SK-MEL-5 (cell line): ENCODE results near the gene HOXC6. TPM values are rescaled to one million over a fixed set of nuclear protein-coding genes. Genes with fewer than 3 reads are reported as not detected.
A peak's percentile ranks its signal among the peaks of the same experiment; 100 is the strongest.

Source experiments
- DNase-seq: peaks from one replicate; pipeline ENCODE4 v3.0.0-alpha.2; 2016; ENCODE audit warnings: low read depth, low spot score
- in situ Hi-C: cut with HindIII; loops from 2 replicates; pipeline ENCODE4 v1.10.0; 2016; ENCODE audit warnings: low sequenced_read_pairs, high pct_unique_total_duplicates, low pct_unique_long_range_greater_than_20kb
- polyA plus RNA-seq, 2 experiments: library from polyadenylated mRNA; depleted of rRNA; stranded (reverse); fragments of >200 nt; gene quantifications; 2 replicates each; pipeline ENCODE4 v1.2.3, GENCODE V29; 2015
- total RNA-seq: library from RNA; depleted of rRNA; stranded (reverse); fragments of >200 nt; shearing (Covaris generic); gene quantifications from 2 replicates; pipeline ENCODE4 v1.2.3, GENCODE V29; 2014; rRNA removed

Gene HOXC6
- total RNA-seq, result 1.5 and 2.1 TPM in 2 replicates
- 8.4 and 10.3 TPM in 2 replicates for polyA plus RNA-seq (2015; cell fraction: cytosol; rRNA removed)
- 4.1 and 13.3 TPM in 2 replicates for polyA plus RNA-seq (2015; cell fraction: nucleus; rRNA removed)

DNA sequence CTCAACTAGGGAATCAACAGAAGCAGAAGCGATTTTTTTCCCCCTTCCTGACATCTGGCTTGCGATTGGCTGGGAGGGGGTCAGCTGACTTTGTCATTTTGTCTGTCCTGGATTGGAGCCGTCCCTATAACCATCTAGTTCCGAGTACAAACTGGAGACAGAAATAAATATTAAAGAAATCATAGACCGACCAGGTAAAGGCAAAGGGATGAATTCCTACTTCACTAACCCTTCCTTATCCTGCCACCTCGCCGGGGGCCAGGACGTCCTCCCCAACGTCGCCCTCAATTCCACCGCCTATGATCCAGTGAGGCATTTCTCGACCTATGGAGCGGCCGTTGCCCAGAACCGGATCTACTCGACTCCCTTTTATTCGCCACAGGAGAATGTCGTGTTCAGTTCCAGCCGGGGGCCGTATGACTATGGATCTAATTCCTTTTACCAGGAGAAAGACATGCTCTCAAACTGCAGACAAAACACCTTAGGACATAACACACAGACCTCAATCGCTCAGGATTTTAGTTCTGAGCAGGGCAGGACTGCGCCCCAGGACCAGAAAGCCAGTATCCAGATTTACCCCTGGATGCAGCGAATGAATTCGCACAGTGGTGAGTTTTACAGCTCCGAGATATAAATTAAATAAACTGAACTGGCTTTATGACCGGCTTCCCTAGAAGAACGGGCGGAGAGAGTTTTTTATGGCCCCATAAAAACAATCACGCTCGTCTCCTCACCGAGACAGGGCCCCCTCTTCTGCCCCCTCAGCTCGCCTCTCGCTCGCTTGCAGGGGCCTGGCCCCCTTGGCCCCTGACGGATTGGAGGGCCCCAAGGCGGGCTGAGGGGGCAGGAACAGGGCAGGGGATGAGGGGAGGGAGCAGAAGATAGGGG, at the start of gene HOXC6:
Gene HOXC6 (plus strand): TSS at position 127 of the 888 bp plus-strand sequence. CDS start 82 bp downstream, at position 209.
- DNase-seq, result peak; percentile 71
- in situ Hi-C loops, result no loop called here

DNA sequence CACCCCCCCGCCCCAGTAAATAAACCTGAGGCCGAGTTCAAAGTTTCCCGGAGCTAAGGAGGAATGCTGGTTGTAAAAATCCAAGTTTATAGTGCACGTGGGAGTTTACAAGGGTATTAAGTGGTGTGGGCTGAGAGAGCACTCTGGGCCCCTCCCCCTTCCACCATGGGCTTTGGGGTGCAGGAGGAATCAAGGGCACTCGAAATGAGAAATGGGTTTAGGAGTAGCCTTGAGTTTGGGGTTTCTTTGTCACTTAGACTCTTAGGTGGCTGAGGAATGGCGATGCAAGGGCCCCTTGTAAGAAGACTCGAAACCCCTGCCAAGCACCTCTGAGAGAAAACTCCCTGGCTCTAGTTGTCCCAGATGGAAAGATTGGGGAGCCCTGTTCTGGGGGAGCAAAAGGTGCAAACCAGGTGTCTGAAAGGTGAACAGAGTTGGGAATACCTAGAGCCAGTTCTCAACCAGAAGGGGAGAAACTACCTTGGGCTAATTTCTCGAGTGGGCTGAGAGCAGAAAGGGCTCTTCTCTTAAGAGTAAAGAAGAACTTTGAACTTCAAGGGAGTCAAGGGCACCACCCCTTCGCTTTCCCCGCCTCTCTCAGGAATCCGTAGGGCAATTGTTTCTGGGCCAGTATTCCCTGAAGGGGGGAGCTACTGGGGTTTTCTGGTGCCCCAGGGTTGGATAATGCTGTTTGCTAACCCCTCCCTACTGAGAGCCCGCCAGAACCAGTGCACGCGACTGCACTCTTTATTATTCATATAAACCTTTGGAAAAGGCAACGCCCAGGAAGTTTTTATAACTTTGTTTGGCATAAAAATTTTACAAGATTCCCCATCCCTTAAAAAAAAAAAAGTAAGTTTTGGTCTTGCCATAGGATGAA, 49.5 kb upstream of the HOXC6 start:
- in situ Hi-C loops, result no loop called here

DNA sequence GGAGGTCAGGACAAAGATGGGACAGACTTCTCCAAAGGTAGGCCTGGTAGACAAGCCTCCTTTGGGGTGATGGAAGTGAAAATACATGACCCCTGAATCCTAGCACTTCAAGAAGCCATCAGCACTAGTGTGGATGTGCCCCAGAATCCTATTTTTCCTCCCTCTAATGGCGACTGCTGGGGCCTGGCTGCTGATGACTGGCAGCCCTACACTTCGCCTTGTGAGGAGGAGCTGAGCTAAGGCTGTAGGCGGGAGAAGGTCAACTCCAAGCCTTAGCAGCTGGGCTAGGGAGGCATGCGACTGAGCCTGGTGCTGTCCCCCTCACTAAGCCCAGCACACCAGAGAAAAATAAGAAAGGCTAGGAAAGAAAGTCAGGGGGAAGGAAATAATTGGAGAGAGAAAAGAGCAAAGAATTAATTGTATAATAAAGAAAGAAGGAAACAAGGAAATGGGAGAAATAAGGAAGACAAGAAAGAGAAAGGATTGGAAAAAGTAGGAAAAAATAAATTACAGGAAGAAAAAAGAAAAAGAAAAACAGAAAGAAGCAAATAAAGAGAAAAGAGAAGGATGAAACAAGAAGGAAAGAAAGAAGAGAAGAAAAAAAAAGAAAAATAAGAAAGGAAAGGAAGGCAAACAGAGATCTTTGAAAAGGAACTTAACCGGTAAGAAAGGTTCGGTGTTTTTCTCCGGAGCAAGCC, 48.0 kb upstream of the HOXC6 start:
- DNase-seq, result no peak
- in situ Hi-C loops, result no loop called here

More for the DNA sequence above, 49.5 kb upstream of the HOXC6 start:
- no peak for DNase-seq

DNA sequence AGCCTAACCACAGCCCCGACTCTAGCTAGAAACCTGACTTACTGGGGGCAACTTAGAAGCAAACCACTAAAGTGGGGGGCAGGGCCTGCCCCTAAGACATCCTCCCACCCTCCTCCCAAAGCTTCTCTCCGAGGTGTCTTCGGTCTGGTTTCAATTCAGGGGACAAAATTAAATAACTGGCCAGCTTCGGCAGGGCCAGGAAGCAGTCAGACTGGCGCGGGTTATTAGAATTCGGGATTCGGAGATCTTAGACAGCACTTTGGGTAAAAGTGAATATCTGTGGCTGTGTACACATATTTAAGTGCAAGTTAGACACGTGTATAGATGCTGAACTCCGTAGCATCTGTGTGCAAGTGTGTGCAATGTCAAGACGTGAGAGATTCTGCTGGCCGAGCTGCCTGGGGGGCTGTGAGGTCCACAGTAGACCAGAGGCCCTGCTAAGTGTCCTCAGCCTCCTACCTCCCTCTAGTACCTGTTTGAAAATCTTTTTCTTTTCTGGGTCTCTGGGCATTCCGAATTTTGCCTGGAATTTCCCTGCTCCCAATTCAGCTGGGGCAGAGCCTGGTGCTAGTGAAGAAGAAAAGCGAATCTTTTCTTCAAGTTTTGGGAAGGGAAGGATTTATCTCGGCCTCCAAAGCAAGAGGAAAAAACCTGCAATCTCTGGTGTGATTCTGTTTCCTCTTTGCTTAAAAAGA, 47.3 kb upstream of the HOXC6 start:
- DNase-seq, result no peak

DNA sequence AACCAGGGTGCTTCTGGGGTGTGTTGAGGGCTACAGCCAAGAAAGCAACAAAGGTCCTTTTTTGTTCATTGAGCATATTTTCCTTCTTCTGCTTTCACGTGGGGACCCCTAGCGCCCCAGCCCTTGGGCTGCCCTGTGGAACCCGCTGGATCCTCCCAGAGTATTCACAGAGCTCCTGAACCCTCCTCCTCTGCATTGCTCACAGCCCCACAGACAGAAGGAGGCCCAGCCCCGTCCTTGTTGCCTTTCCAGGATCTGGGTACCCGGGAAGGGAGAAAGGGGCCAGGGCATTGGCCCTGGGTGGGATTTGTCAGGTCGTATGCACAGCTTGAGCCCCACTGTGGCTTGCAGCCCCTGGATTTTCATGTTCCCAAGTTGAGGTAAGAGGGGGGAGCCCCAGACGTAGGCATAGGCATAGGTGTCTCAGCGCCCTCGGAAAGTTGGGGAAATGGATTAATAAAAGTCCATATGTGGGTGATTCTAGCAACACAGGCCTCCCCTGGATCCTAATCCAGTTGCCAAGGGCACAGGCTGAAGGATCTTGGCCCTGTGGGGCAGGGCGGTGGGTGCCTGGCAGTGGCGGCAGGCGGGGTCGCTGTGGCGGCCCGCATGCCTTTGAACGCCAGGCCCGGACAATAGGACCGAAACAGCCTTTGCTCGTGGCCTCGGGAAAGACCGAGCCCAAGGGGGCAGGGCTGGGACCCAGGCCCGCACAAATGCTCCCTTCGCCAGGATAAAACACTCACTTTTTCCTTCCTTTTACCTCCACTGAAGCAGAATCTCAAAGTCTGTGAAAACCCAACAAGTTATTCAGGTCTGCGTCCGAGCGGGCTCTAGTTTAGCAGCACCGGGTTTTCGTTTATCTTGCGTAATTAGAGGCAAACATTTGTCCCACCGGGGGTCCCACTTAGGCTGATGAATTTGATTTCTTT, 46.3 kb upstream of the HOXC6 start:
- in situ Hi-C loops, result no loop called here
- DNase-seq, result no peak

More for the DNA sequence above, 47.3 kb upstream of the HOXC6 start:
- in situ Hi-C loops, result no loop called here

DNA sequence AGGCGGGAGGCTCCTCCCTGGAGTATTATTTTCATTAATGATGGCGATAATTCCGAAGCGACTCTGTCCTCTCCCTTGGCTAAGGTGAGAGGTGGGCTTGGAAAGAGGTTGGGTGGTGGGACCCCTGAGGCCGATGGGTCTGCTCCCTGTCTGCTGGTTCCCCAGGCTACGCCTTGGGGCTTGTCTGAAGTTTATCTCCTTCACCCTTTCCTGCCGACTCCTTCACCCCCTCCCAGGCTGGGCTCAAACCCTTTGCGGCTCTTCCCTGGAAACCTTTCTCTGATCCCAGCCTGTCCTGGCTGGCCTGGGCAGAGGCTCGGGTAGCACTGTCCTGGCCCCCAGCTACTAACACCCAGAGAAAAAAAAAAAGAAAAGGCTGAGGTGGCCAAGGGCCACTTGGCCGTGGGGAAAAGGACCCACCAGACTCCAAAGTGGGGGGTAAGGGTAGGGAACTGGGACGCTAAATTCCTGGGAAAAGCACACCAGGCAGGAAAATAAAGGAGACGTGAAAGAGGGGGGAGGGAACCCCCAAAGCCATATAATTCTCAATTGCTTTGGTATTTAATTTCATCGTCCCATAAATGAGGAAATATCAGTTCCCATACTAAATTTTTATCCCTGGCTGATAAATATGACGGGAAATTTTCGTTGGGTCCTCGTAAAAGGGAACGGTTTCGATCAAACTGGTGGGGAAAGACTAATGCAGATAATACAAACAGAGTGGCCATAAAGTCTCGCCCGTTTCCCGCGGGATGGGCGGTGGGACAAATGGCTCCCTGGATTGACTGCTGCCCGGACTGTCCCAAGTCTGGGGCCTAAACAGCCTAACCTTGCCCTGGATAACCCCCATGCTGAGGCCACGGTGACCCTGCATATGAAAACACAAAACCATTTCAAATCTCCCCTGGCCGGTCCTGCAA, 45.3 kb upstream of the HOXC6 start:
- no peak for DNase-seq
- in situ Hi-C loops, result no loop called here

DNA sequence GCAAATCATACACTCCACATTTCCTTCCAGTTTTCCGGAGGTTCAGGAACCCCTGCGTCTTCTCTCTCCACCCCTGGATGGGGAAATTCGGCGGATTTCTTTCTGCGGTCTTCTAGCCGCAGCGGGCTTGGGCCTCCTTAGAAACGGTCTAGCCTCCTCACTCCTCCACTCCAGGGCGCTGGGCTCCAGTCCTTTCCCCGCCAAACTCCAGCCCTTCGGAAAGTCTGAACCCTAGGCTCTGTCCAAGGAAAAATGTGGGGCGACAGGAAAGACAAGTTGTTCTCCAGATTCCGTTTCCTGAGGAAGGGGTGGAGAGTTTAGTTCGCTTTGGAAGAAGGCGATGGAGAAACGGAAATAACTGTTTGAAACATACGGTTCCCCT, 44.7 kb upstream of the HOXC6 start:
- in situ Hi-C loops, result no loop called here
- no peak for DNase-seq

DNA sequence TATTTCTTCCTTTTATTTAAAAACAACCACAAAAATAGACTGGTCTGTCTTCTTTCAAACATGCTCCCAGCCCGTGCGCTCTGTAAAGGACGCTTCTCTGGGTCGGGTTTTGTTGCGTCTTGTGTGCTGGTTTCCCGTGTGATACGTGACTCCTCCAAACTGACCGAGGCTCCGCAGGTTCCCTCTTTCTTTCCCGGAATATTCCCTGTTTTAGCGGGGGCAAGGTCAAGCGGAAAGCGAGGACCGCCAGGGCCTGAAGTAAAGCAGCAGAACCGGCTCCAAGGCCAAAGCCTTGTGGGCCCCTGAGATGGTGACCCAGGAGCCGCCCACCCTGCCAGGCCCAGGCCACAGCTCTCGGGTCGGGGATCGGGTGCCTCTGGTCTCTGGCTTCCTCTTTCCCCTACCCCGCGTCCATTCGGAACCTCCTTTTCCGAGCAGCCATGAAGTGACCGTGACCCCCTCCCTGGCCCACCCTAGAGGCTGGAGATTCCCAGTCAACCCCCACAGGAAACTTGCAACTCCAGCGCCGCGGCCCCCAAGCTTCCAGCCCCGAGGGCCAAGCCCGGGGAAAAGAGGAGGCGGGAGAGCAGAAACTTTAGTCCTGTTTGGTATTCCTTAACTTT, 44.2 kb upstream of the HOXC6 start:
- in situ Hi-C loops, result no loop called here
- no peak for DNase-seq

DNA sequence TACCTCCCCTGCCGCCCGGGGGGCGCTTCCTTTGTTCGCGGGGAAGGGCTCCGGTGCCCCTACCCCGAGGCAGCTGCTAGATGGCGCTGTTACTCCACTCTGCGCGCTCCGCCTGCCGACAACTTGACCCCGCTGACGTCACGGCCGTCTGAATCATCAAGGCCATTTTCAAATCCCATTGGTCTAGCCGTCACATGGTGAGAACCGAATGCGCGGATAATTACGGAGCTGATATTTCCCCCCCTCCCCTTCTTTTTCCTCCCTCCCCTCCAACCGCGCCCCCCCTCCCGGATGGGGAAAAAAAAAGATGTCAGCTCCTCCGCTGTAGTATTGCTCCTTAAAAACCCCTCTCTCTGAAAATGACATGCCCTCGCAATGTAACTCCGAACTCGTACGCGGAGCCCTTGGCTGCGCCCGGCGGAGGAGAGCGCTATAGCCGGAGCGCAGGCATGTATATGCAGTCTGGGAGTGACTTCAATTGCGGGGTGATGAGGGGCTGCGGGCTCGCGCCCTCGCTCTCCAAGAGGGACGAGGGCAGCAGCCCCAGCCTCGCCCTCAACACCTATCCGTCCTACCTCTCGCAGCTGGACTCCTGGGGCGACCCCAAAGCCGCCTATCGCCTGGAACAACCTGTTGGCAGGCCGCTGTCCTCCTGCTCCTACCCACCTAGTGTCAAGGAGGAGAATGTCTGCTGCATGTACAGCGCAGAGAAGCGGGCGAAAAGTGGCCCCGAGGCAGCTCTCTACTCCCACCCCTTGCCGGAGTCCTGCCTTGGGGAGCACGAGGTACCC, 43.1 kb upstream of the HOXC6 start, which contains the start of gene HOXC10:
Gene HOXC10 (plus strand): TSS at position 246 of the 791 bp plus-strand sequence. CDS start 114 bp downstream, at position 360.
- DNase-seq, result peak; percentile 96
- in situ Hi-C loops, result no loop called here

DNA sequence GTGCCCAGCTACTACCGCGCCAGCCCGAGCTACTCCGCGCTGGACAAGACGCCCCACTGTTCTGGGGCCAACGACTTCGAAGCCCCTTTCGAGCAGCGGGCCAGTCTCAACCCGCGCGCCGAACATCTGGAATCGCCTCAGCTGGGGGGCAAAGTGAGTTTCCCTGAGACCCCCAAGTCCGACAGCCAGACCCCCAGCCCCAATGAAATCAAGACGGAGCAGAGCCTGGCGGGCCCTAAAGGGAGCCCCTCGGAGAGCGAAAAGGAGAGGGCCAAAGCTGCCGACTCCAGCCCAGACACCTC, 42.6 kb upstream of the HOXC6 start:
- no peak for DNase-seq
- in situ Hi-C loops, result no loop called here

DNA sequence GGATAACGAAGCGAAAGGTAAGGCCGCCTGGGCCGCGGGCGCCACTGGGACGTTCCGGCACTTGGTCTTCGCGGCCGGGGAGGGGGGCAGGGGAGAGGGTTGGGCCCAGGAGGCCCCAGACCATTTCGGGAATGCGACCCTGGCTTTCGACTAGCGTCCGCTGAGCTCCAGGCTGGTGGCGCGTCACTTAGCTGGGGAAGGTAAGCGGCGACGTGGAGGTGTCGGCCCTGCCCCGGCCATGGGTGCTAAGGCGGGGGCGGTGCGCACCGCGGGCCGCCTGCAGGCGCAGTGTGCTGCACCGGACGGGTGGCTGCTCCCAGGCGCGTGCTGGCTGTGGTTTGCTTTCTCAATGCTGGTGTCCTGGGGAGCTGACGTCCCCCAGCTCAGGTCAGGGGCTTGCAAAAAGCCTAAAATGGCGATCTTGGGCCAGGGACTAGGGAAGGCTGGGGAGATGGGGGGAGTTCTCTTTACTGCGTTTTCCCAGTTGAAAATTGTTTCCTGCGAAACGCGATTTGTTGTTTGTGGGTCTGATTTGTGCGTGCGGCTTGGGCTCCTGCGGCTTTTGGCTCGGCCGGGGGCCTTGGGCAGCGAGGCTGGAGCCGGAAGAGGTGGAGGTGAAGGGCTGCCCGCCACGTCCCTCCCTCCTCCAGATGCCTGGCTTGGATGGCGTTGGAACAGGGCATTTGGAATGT, 42.1 kb upstream of the HOXC6 start:
- DNase-seq, result no peak
- in situ Hi-C loops, result no loop called here

DNA sequence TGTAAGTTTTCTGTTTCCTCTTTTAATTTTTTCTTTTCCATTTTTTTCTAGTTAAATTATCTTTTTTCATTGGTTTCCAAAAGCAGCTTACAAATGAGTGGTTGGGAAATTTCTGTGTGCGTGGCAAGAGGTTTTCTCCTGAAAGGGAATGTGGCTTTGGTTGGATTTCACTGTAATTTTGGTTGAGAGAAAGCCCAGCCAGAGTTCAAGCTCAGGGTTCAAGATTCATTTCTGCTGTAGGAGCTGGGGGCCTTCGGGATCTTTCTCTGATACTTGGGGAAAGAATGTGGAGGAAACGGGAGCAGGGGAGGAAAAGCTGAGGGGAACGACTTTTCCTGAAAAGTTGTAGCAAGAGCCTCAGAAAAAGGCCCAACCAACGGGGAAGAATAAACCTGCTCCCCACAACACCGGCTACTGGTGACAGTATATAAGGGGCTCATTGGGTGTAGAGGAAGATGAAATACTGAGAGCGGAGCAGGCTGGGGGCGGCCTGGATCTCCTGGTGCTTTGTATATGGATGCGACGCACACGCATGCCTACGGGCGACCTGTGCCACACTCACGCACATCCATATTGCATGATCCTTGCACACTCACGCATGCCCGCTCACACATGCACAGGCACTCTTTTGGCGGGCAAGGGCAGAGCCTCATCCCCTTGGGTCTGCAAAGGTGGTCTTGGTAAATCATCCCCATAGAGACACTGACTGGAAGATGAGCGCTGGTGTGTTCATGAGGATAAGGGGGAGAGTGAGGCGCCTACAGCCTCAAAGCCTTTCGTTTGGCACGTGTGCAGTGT, 41.4 kb upstream of the HOXC6 start:
- in situ Hi-C loops, result no loop called here
- no peak for DNase-seq

DNA sequence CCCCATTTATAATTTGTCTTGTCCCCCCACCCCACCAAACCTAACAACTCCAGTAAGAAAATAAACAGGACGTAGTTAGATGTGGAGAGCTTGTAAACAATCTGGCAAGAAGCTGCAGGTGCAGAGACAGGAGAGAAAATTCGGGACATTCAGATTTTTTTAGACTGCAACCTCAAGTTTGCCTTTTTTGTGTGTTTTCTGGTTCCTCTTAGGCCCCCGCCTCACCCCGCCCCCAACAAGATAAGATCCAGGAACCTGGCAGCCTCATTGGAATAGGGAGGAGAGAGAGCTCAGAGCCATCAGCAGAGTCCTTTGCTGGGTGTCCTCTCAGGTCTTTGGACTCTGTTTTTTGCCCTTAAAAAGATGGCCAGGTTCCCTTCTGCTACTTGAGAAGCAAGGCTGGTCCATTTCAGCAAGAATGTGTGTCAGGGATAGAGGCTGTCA, 40.4 kb upstream of the HOXC6 start:
- in situ Hi-C loops, result no loop called here
- DNase-seq, result no peak
